GM04504 (cell line): ENCODE data around the gene TMEM143.
A peak's percentile ranks its signal among the peaks of the same experiment; 100 is the strongest.
"Not testable (repeated sequence)": the region's sequence is repeated elsewhere in the genome, so short reads cannot be mapped to it uniquely, and the experiment has no call there.

Experiments used
- DNase-seq: peaks from one replicate; pipeline ENCODE4 v3.0.0-alpha.2; 2012; ENCODE audit warnings: low read depth

The TMEM143 gene

DNA sequence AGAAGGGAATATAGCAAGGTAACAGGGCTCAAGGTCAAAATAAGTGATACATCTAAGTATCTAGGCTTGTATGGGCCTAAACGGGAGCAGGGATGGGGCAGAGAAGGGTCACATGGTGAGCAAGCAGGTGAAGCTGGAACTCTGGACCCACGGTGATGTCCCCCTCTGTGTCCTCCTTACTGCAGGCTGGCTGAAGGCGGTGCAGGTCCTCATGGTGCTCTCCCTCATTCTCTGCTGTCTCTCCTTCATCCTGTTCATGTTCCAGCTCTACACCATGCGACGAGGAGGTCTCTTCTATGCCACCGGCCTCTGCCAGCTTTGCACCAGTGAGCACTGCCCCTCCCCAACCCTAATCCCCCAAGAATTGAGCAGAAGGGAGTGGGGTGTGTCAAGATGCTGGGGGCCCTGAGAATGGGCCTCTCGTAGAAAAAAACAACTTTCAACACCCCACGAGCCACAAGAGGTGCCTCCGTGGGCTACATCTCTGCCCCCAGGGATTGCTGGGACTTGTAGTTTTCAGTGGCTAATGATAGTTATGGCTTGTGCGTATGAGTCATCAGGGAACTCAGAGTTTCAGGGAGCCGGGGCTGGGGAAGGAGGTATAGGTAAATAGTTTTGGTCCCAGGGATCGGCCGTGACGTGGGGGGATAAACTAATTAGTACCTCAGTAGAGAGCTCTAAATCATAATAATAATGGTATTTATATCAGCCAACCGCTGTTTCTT, 34.4 kb downstream of the TMEM143 start:
- no peak for DNase-seq

DNA sequence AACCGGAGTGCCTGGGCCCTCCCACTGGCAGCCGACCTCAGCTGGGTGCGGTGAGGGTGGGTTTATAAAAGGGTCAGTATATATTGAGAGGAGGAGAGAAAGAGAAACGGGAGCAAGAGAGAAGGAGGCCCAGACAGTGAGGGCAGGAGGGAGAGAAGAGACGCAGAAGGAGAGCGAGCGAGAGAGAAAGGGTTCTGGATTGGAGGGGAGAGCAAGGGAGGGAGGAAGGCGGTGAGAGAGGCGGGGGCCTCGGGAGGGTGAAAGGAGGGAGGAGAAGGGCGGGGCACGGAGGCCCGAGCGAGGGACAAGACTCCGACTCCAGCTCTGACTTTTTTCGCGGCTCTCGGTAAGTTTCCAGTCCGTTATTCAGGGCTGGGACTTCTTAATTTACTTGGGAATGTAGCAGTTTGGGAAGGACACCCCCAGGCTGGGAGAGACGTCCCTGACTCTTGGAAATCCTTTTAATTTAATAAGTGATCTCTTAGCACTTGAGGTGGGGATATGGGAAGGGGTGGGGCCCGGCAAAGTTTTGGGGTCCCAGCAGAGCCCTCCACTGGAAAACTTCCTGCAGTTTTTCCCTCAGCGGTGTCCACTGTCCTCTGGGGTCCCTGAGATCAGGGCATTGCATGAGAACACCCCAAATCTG, 38.4 kb downstream of the TMEM143 start, which contains the start of gene EMP3:
EMP3 (plus strand) TSS at position 288 of the 646 bp plus-strand sequence. CDS start 1,293 bp downstream, outside the sequence.
- peak; percentile 84 for DNase-seq

- peak; percentile 98 for DNase-seq
Observed at GRCh38 chr19:48321622-48322591, 41.8 kb downstream of the TMEM143 start.

DNA sequence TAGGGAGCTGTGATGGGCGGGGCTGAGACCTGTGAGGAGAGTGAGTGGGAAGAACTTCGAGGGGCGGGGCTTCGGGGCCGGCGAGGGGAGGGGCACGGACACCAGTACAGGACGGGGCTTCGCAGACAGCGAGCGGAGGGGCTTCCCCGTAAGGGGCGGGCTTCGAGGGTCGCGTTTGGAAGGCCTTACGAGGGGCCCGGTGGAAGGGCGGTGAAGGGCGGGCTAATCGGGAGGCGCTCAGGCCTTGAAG, 42.4 kb downstream of the TMEM143 start:
- DNase-seq, result peak; percentile 66

DNA sequence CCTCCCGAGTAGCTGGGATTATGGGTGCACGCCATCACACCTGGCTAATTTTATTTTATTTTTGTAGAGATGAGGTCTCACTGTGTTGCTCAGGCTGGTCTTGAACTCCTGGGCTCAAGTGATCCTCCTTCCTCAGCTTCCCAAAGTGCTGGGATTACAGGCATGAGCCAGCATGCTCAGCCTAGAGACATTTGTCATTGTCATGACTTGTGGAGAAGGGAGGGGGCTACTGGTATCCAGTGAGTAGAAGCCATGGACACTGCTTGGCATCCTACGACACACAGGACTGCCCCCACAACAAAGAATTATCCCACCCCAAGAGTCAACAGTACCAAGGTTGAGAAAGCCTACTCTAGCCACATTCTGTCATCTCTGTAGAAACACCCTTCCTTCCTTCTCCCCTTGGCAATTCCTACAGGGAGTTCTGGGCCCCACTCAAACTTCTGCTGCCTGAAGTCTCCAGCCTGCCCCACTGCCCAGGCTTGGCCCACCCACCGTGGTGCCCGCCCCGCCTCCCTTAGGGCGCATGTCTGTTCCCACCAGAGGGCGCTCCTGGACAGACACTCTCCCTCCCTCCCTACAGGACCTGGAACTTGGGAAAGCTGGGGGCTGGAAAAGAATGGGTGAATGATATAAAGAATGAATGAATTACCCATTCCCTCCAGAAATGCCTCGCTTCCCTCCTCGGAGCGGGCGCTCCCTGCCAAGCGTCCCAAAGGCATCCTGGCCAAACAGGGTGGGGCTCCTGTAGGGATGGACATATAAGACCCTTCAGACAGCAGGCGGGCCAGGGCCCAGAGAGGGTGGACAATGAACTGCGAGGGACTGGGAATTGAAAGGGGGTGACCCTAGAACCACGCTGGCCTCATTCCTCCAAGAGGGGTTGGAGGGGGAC, 43.8 kb downstream of the TMEM143 start:
- no peak for DNase-seq

GRCh38 chr19:48318286-48318987, 45.3 kb downstream of the TMEM143 start:
- no peak for DNase-seq

DNA sequence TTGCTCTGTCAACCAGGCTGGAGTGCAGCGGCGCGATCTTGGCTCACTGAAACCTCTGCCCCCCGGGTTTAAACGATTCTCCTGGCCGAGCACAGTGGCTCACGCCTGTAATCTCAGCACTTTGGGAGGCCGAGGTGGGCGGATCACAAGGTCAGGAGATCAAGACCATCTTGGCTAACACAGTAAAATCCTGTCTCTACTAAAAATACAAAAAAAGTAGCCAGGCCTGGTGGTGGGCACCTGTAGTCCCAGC, 46.1 kb downstream of the TMEM143 start:
- DNase-seq, result not testable (repeated sequence)

DNA sequence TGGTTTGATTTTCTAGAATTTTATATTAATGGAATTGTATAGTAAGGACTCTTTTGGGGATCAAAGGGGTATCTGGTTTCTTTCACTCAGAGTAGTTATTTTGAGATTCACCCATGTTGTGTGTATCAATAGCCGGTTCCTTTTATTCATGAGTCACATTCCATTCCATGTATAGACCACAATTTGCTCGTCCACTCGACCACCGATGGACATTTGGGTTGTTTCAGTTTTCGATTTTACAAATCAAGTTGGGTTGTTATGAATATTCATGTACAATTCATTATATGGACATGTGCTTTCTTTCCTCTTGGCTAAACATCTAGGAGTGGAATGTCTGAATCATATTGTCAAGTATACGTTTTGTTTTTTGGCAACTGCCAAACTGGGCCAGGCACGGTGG, 48.0 kb downstream of the TMEM143 start:
- no peak for DNase-seq

DNA sequence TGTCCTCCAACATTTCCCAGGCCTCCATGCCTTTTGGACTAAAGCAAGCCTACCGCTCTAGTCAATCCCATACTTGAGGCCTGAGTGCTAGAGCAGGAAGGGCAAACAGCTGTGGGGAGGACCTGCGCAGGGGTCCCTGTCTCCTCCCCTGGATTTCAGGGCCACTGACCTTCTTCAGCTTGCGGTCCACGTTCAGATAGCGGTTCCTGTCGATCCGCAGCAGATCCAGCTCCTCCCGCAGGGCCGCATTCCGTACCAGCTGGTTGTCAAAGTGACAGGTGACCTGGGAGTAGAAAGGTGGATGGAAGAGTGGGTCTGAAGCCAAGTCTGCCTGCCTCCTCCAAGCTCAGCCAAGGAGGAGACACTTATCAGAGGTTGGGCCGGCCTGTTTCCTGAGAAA, 52.4 kb downstream of the TMEM143 start:
- DNase-seq, result no peak

GRCh38 chr19:48310227-48310626, 53.5 kb downstream of the TMEM143 start:
- no peak for DNase-seq

DNA sequence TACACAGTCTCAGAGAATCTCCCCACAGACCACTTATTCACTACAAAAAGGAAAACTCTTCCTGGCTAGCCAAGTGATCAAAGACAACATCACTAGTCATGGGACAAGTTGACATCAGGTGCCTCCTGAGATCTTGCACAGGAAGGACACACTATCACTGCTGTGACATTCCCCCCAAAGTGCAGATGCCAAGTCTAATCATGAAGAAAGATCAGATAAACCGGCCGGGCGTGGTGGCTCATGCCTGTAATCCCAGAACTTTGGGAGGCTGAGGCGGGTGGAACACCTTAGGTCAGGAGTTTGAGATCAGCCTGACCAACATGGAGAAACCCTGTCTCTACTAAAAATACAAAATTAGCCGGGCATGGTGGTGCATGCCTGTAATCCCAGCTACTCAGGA, 54.0 kb downstream of the TMEM143 start:
- DNase-seq, result not testable (repeated sequence)

GRCh38 chr19:48308631-48309586, 54.8 kb downstream of the TMEM143 start:
- DNase-seq, result no peak

- no peak for DNase-seq
Observed at GRCh38 chr19:48303866-48304265, 59.9 kb downstream of the TMEM143 start.

- DNase-seq, result no peak
Observed at GRCh38 chr19:48303367-48303766, 60.4 kb downstream of the TMEM143 start.

DNA sequence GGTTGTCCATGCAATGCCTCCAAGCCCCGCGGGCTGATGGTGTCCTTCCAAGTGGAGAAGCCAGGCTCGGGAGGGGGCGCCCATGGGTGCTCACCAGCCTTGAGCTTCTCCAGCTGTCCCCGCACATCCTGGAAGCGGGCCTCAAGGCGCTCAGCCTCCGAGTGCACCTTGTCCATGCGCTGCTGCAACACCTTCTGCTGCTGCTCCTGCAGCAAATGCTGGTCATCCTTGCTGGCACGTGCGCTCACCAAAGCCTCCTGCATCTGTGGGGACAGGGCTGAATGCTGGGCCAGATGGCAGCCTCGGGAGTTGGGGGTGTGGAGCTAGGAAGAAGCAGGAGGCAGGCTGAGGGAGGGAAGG, 61.2 kb downstream of the TMEM143 start:
- DNase-seq, result no peak

GRCh38 chr19:48301886-48302599, 61.7 kb downstream of the TMEM143 start:
- no peak for DNase-seq

GRCh38 chr19:48297975-48298374, 65.8 kb downstream of the TMEM143 start:
- DNase-seq, result no peak

GRCh38 chr19:48296963-48297734, 66.6 kb downstream of the TMEM143 start:
- DNase-seq, result no peak

DNA sequence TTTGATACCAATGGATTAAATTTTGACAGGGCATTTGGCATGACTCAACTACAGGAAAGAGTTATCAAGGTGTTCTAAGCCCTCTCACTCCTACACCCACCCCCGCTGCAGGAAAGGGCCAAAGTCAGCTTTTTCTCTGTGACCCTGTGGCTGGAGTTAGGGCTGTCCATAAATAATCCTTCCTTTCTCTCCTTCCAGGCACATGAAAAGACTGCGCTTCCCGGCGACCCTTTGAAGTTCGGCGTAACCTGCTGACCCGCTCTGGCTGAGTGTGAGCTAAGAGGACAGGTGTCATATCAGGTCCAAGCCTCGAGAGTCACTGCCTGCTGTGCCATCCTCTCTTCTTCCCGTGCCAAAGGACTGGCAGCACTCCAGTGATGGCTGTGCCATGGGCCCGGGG, 68.3 kb downstream of the TMEM143 start:
- no peak for DNase-seq
